ENCODE data around the gene SSTR5.

Gene SSTR5

GRCh38 chr16:1107731-1108130 lies 35.2 kb downstream of the SSTR5 start:
- DNase-seq = no peak

DNA sequence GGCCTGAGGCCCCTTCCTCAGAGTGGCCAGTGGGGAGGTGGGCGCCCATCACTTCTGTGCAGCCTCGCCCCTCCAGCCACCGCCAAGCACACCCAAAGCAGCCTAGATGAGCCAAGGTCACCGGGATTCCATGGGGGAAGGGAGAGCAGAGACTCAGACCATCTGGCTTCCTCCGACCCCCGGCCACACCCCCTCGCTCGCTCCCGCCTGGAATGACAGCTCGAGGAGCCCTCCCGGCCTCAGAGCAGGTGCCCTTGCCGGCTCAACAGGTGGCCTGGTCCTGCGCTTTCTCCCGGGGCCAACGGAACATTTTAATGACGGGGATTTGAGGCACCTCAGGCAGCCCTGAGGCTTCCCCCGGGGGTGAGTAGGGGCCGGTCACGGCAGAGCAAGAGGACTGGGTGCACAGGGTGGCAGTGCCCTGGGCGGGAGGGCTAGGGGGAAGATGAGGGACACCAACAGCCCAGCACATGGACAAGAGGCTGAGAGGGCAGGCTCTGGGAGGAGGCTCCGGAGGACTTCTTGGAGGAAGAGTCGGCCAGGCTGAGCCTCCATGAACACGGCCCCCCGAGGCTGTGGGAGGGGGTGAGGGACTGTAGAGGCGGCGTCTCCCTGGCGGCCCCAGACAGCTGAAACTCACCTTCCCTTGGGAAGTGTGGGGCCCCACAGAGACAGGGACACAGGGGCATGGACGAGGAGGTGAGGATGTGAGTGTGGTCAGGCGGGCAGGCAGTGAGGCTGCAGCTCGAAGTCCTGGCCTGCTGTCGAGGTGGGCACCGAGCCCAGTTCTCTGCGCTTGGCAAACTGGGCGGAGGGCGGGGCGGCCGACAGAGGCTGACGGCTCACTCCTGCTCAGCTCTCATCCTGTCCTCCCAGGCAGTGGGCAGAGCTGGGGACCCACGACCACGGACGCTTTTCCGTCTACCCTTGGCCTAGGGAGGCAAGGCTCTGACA lies 36.0 kb downstream of the SSTR5 start:
- no peak for DNase-seq

GRCh38 chr16:1109648-1110047 lies 37.1 kb downstream of the SSTR5 start:
- DNase-seq = no peak

DNA sequence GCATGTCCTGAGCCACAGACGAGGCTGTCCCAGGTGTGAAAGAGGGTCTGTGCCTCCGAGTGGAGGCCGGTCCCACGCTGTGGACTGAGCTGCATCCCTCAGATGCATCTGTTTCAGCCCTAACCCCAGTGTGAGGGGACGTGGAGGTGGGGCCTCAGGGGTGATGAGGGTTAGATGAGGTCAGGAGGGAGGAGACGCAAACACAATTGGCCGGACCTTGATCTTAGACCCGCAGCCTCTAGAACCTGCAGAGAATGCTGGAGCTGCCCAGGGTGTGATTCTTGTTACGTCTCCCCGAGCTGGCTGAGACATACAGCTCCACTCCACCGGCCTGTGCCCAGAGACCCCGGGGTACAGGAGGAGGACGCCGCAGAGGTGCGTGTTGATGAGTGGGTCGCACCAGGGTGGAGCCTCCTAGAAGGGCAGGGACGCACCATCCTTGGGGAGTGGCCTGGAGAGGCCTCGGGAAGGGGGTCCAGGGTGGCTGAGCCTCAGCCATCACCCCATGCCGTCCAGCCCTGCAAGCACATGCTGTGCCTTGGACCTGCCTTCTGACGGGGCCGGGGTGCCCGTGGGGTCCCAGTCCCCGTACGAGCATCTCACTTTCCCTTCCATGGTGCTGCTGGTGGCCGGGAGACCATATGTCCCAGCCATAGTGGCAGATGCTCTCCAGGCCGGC lies 40.1 kb downstream of the SSTR5 start:
- DNase-seq = no peak

DNA sequence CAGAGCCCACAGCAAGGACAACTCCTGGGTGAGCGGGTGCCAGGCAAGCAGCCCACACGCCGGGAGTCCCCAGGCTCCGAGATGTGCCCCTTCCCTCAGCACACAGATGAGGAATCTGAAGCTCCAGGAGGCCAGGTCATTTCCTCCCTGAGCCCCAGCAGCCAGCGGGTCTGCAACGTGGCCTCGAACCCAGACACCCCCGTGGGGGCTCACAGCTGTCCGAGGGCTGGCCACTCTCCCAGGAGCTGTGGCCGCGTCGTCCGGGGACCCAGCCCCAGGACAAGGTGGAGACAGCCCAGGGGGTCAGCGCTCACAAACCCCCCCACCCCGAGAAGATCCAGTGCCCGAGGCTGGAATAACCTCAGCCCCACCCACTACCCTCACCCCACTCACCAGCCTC lies 40.9 kb downstream of the SSTR5 start:
- no peak for DNase-seq

GRCh38 chr16:1113889-1114526 lies 41.5 kb downstream of the SSTR5 start:
- no peak for DNase-seq

- no peak for DNase-seq
These were observed 44.1 kb downstream of the SSTR5 start for GRCh38 chr16:1116693-1117077.

GRCh38 chr16:1117176-1117900 lies 44.8 kb downstream of the SSTR5 start:
- no peak for DNase-seq

DNA sequence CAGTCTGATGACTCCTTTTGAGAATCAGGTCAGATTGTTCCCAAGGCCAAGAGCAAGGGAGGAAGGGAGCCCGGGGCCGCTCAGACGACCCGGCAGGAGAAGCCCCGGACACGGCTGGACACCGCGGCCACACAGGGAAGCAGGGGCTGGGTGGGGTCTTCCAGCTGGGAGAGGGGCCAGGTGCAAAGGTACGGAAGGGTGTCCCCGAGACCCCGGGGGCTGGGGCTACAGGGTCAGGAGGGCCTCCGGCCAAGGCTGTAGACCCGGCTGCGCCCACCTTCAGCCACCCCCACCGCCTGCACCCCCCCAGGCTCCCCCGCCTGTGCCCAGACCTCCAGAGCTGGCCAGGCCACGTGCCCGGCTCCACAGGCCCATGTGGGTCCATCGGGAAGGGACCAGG lies 45.4 kb downstream of the SSTR5 start:
- no peak for DNase-seq

DNA sequence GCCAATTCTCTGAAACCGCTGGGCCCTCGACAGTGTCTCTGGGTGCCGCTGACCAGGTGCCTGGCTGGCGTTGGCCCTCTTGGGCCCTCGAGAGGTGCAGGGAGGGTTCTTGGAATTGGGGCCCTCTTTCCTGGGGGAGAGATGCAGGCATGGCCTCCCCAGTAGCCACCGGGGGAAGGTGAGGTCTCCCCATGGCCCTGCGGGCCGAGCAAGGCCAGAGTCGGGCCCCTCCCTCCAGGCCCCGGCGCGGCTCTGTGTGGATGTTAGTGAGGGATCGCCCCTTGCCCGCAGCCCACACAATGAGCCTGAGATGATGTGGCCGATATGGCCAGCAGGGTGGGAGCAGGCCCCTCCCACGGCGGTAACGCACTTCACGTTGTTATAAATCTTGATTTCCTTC lies 46.6 kb downstream of the SSTR5 start:
- DNase-seq = no peak

- no peak for DNase-seq
These were observed 47.4 kb downstream of the SSTR5 start for GRCh38 chr16:1119766-1120576.

DNA sequence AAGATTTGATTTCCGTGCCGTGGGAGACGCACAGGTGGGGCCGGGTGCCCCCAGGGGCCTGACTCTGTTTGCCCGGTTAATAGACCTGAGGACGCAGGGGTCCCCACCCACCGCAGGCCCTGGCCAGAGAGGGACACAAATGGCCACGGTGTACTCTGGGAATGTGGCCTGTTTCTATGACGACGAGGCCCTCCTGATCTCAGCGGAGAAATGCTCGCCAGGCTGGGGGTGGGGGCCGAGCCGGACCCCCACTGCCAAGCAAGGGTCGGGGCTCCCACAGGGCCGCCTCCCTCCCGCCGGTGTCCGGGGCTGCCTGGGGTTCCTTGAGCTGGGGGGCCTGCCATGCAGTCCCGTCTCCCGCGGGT lies 48.0 kb downstream of the SSTR5 start:
- no peak for DNase-seq

GRCh38 chr16:1121009-1121408 lies 48.5 kb downstream of the SSTR5 start:
- DNase-seq = no peak

DNA sequence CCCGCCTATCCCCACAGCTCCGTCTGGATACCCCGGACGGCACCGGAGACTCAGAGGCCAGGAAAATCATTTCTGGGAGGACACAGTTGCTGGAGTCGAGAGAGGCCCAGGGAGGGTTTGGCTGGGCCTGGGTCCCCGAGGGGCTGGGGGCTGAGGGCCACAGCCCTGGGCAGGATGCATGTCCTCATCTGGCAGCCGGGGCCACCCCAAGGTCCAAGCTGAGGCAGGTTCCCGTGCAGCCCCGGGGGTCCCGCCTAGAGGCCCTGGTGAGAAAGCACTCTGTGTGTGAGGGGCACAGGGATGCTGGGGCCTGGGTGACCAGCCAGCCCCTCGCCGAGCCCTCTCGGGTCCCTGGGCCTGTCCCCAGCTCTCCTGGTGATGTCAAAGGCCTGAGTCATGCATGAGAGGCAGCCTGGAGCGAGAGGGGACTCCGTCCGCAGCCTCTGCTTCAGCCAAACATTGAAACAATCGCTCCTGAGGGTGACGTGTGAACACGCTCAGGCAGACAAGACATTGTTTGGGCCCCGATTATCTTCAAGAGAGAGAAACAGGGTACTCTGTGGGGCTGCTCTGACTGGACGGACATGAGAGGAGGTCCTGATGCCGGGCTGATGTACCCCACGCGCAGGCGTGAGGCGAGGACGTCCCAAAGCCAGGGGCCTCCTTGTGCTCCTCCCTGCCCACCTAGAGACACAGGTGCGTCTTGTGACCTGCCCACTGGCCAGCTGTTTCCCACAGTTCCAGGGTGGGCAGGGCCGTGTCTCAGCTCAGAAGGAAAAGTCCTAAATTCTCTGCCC lies 49.3 kb downstream of the SSTR5 start:
- no peak for DNase-seq

- no peak for DNase-seq
These were observed 49.8 kb downstream of the SSTR5 start for GRCh38 chr16:1122398-1122765.

GRCh38 chr16:1123525-1124230 lies 51.1 kb downstream of the SSTR5 start:
- DNase-seq = no peak

- no peak for DNase-seq
These were observed 51.7 kb downstream of the SSTR5 start for GRCh38 chr16:1124291-1124690.

DNA sequence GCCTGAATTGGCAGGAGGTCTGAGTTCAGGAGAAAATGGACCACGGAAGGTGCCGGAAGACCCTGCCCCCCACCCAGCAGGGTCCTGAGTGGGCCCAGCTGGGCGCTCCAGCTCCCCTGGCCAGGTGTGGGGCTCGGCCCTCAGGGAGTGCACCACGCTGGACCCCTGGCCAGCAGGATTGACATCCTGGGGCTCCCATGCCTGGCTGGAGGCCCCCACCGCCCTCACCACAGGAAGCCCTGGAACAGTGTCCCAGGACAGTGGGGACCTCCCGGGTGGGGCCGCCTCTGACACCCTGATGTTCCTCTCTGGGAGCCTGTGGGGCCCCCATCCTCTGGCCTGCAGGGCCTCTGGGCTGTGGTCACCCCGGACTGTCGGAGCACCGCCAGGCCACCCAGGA lies 52.2 kb downstream of the SSTR5 start:
- no peak for DNase-seq

GRCh38 chr16:1125471-1125870 lies 52.9 kb downstream of the SSTR5 start:
- DNase-seq = peak; percentile 17 to 40

- DNase-seq = no peak
These were observed 53.5 kb downstream of the SSTR5 start for GRCh38 chr16:1126044-1126443.

DNA sequence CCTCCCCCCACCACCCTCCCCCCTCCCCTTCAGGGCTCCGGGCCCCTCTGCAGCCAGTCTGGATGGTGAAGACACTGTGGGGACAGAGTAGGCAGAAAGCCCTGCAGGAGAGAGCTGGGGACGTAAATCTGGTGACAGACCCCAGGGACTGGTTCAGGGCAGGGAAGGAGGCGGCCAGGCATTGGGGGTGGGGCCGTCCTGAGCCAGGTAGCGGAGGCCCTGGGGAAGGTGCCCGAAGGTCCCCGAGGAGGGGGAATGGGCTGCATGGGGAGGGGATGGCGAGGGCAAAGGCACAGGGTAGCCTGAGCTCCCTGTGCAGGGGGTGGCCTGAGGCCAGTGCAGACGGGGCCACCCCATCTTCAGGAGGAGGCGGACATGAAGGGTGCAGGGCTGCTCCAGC lies 54.0 kb downstream of the SSTR5 start:
- no peak for DNase-seq
